HG03521 (cell line): Measurements from ENCODE around the gene PUDP.

Experiments
- ATAC-seq: cut with Tn5 transposase; IDR thresholded peaks from one replicate; pipeline ENCODE4 v1.9.1; 2021; ENCODE audit warnings: mild to moderate bottlenecking, moderate library complexity; ENCODE audit not compliant: unreplicated experiment

Gene PUDP

GRCh38 chrX:7076245-7076661, 71.7 kb downstream of the PUDP start:
- ATAC-seq, result no peak

GRCh38 chrX:7074908-7075204, 73.1 kb downstream of the PUDP start:
- no peak for ATAC-seq

GRCh38 chrX:7074148-7074907, 73.6 kb downstream of the PUDP start:
- no peak for ATAC-seq

DNA sequence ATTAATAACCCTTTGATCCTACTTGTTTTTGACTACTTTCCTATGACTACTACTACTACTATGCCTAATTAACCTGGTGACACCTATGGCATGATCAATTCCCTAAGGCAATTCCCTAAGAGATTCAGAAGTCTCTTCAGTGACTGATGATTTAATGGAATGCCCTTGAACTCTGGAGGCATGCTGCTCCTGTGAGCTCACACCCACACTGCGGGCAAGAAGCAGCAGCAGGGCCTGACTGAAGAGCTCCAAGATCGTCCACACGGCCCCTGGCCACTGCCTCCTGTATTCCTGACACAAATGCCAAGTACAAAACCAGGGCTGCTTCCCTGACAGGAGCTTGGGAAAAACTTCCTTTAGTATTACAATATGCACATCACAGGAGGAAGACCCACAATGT, 74.6 kb downstream of the PUDP start:
- ATAC-seq, result no peak

DNA sequence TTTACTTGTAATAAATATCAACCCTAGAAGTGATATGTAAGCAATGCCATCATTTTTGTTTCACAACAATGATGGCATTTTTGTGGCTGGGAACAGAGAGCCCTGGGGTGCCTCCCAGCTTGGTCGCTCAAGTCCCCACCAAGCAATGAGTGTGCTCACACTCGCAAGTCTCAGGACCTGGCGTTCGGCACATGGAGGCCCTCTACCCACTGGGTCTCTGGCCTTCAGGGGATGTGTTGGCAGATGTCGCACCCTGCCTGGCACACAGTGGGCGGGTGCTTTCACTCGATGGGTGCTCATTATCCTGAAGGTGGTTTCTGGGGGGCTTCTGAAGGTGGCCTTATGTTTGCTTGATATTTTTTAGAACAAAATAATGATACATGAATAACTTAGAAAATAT, 75.1 kb downstream of the PUDP start:
- ATAC-seq, result no peak

DNA sequence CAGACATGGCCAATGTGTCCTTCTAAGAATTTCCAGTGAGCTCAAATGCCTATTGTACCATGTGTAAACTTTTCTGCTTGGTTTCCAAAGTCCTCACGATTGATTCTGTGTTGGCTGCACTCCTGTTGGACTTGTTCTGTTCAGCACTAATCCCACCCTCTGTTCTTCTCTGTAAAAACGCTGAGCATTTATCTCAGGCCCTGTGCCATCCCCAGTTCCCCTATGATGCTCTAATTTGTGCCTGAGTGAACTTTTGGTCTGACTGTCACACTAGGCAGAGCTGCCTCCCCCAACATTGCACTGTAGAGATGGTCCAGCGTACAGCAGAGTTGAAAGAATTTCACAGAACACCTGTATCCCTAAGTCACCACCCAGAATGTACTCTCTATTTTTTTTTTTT, 76.6 kb downstream of the PUDP start:
- ATAC-seq, result no peak

DNA sequence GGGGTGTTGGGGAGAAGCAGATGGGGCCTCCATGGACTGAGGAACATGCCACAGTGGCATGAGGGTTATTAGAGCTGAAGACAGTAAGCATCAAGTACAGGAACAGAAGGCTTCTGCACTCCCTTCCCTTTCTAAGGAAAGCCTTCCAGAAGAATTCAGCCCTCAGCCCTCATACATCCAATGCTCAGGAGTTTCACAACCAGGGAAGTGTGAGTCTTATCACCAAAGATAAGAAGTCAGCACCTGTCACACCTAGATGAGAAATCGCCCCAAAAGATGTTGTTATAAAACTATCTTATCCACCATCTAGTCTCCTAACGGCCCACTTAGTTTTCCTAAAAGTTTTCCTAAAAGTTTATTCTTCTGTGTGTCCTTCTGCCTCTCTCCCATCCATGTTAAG, 78.4 kb downstream of the PUDP start:
- no peak for ATAC-seq

DNA sequence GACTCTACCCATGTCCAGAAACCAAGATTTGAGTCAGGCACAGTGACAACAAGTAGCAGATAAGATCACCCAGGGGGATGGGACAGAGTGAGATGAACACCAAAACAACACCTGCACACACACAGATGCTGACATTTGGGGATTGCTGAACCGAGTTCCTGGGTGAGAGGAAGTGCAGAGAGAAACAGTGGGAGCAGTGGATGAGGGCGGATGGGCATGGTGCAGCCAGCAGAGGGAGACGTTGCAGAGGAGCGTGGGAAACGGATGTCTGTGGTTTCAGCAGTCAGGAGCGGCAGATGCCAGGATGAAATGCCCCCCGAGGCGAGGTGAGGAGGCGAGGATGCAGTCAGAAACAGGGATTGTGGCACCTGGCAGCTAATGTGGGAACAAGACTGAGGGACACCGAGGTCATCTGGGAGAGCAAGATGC, 79.0 kb downstream of the PUDP start:
- no peak for ATAC-seq

GRCh38 chrX:7067256-7067655, 80.7 kb downstream of the PUDP start:
- ATAC-seq, result no peak

GRCh38 chrX:7065473-7065872, 82.5 kb downstream of the PUDP start:
- no peak for ATAC-seq

DNA sequence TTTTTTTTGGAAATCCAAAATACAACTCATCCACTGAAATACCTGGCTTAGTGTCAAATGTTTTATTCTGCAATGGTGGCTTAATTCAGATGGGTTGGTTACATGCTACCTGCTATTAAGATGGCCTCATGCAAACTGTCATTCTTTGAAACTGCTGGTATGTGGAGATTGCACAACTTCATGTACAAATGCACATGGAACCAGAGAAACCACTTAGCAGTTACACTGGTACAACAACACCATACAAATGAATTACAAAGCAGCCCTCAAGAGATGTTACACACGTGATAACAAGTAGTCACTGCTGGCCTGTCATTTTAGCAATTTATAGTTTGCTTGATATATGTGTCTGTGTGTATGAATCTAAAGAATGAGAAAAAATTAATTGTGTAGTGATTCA, 85.0 kb downstream of the PUDP start:
- no peak for ATAC-seq

DNA sequence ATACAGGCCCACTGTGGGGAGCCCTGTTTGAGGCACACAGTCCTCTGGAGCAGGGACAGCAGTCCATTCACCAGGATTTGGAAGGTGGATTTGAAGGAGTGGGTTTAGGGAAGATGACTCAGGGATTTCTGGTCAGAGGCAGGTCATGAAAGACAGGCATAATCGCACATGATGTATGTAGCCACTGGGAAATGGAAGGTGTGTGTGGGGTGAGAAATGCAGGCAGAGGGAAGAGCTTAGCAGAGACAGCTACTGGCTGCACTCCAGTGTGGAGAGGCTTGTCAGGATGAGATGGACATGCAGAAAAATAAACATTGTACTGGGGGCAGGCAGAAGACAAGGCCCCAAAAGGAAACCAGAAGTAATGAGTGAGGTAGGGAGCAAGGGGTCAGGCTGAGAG, 85.7 kb downstream of the PUDP start:
- no peak for ATAC-seq

DNA sequence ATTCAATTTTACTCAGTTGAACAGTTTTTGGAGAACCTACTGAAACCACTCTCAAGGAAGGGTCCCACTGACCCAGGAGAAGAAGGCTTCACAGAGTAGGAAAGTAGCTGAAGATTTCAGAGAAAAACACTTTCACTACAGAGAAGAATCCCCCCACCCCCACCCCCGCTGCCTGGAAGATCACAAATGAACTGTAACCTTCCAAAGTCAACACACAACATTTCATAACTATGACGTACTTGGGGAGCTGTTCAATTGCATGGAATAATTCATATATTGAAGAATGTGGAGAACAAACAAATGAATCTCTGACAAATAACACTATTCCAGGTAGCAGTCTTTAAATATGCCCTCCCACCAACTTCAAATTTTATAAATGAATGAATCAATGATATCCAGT, 86.5 kb downstream of the PUDP start:
- ATAC-seq, result no peak

DNA sequence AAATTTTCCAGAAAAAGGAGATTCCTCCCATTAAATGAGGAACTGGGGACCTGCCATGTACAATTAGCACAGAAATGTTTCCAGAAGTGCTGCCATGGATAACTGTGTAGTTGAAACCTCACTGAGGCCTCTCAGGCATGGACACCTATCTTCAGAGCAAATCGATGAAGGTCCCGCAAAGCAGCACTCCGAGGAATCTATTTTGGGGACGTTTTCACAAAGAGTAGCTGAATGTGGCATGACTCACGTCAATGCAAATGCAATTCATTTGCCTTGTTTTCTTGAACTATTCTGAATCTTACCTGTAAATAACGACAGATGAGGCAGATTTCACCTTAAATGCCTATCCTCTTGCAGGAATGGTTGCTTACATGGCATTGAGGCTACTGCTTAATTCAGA, 87.5 kb downstream of the PUDP start:
- ATAC-seq, result no peak

GRCh38 chrX:7059859-7060258, 88.1 kb downstream of the PUDP start:
- no peak for ATAC-seq

- peak; percentile 91 for ATAC-seq
Observed at GRCh38 chrX:7059214-7059838, 88.6 kb downstream of the PUDP start.

DNA sequence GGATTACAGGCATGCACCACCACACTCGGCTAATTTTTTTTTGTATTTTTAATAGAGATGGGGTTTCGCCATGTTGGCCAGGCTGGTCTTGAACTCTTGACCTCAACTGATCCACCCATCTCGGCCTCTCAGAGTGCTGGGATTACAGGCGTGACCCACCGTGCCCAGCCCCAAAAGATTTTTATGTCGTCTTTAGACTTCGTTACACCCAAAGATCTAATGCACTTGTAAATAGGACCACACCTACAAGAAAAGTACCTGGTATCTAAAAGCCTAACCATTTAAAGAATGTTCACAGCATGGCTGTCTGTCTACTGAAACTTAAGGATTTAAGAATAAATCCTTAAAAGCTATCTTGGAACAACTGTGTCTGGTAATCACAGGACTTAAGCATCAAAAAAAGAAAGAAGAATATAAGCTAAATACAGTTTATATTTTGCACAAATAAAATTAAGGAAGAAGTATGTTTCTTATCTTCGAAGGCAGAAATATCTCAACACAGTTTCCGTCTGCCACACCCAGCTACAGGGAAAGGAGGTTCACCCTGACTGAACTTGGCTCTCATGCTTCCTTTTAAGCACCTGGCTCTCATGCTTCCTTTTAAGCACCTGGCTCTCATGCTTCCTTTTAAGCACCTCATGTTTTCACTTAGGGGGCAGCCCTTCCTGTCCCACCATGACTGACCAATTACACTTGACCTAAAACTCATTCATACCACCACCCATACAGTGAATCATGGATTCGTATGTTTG, 92.4 kb downstream of the PUDP start:
- ATAC-seq, result no peak

GRCh38 chrX:7054219-7055216, 93.4 kb downstream of the PUDP start:
- ATAC-seq, result no peak

DNA sequence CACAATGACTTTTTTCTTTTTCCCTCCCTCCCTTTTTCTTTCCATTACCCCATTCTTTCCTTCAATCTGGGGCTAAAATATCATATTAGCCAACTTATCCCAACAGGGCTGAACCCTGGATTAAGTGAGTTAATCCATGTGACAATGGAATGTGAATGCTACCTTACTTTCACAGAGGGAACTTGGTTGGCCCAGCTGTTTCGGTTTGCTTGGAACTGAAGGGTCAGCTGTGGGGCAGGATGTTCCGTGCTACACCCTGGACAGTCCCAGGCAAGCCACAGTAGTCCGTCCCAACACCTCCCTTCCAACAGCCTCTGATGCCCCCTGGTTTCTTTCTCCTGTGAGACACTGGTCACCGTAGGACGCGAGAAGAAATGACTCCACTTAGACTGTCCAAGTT, 95.4 kb downstream of the PUDP start:
- ATAC-seq, result no peak

- no peak for ATAC-seq
Observed at GRCh38 chrX:7050271-7050670, 97.7 kb downstream of the PUDP start.

GRCh38 chrX:7047951-7048350, 100.0 kb downstream of the PUDP start:
- ATAC-seq, result no peak
